ENCODE measurements around the gene TOP3B. TPM values are rescaled to one million over a fixed set of nuclear protein-coding genes. Genes with fewer than 3 reads are reported as not detected.

The TOP3B gene
- total and polyA plus RNA-seq, 8 donors, result 22.5 to 43.5 (median 30.6) TPM

DNA sequence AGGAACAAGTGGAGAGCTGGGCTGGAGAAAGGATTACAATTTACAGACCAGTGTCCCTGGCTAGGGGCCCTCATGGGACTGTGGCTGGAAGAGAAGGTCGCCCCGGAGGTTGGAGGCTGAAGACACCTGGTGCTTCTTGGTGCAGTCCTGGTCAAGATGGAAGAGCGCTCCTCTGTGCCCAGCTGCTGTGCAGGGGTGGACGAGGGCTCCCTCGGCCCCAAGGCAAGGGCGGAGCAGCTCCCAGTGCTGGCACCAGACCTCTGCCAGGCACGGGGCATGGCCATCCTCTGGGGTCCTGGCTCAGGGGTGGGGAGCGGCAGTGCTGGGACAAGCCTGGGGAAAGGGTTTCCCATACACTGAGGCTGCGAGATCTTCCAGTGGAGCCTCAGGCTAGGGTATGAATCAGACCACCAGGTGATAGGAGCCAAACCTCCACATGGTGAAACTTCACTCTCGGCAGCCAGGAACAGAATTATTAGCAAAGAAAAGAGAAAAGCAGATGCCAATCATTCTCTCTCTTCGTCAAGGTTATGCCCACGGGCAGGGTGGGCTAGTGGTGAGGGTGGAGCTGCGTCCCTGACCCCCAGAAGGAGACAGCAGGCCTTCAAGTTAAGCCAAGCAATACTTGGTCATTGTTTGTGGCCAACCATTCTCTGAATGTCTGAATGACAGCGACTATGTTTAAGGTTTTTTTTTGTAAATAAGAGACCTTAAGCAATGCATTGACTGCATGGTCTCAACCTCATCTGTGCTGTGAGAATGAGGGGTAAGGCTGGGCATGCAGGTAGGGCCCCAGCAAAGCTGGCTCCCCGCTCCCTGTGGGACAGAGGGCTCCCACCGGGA, 62.0 kb downstream of the TOP3B start:
- Histone ChIP-seq H3K4me1 (no peaks in the 10 kb centered on the region), H3K9me3 (no peaks in the 10 kb centered on the region), H3K27ac (no peak overlapping the region), H3K4me3 (no peak overlapping the region), H3K36me3 (peaks cover 0 to 64% of the 10 kb centered on the region in 2 donors), H3K27me3 (no peaks in the 10 kb centered on the region)
- TF ChIP-seq, protein P1, sequence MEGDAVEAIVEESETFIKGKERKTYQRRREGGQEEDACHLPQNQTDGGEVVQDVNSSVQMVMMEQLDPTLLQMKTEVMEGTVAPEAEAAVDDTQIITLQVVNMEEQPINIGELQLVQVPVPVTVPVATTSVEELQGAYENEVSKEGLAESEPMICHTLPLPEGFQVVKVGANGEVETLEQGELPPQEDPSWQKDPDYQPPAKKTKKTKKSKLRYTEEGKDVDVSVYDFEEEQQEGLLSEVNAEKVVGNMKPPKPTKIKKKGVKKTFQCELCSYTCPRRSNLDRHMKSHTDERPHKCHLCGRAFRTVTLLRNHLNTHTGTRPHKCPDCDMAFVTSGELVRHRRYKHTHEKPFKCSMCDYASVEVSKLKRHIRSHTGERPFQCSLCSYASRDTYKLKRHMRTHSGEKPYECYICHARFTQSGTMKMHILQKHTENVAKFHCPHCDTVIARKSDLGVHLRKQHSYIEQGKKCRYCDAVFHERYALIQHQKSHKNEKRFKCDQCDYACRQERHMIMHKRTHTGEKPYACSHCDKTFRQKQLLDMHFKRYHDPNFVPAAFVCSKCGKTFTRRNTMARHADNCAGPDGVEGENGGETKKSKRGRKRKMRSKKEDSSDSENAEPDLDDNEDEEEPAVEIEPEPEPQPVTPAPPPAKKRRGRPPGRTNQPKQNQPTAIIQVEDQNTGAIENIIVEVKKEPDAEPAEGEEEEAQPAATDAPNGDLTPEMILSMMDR (IDR thresholded peaks at IDR 0.05), result no peak
- DNase-seq (peak in 1 of 4 donors; percentile 46), ATAC-seq (no peak)
- intact Hi-C loops (cut with DNase I), result no loop called here

DNA sequence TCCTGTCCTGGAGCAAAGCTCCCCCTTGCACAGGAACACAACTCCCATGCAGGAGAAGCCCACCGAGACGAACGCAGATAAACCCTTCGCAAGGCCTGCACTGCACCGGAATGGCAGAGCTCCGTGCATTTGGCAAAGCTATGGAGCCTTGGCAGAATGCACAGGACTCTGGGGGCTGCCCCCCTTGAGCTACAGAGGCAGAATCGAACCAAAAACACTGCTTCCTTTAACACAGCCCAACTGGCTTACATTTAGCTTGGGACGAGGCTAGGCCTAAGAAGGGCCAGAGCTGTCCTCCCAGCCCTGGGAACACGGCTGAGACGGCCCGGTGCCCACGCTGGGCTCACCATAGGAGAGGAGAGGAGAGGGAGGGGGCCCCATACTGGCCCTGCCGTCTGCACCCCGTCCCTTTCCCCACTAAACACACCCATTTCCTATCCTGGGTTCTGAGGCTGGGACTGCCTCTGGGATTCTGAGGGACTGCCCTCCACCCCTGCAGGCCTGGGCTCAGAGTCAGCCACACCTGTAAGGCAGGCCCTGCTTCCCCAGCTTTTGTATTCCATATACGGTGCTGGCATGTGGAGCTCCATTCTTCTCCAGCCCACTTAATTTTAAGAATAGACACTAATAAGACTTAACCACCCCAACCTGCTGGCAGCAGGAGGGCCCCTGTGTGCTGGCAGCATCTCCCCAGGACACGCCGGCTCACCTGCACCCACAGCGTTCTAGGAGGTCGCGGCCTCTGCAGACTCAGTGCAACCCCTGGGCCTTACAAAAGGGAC, 62.9 kb downstream of the TOP3B start:
- intact Hi-C loops (cut with DNase I), result no loop called here
- Histone ChIP-seq H3K27ac (no peak overlapping the region), H3K9me3 (no peaks in the 10 kb centered on the region), H3K27me3 (no peaks in the 10 kb centered on the region), H3K4me1 (no peaks in the 10 kb centered on the region), H3K4me3 (no peak overlapping the region), H3K36me3 (peaks cover 0 to 56% of the 10 kb centered on the region in 2 donors)
- DNase-seq, result peak in 1 of 4 donors; percentile 71
- TF ChIP-seq, protein P1 (IDR thresholded peaks at IDR 0.05), result no peak
- ATAC-seq, result no peak

DNA sequence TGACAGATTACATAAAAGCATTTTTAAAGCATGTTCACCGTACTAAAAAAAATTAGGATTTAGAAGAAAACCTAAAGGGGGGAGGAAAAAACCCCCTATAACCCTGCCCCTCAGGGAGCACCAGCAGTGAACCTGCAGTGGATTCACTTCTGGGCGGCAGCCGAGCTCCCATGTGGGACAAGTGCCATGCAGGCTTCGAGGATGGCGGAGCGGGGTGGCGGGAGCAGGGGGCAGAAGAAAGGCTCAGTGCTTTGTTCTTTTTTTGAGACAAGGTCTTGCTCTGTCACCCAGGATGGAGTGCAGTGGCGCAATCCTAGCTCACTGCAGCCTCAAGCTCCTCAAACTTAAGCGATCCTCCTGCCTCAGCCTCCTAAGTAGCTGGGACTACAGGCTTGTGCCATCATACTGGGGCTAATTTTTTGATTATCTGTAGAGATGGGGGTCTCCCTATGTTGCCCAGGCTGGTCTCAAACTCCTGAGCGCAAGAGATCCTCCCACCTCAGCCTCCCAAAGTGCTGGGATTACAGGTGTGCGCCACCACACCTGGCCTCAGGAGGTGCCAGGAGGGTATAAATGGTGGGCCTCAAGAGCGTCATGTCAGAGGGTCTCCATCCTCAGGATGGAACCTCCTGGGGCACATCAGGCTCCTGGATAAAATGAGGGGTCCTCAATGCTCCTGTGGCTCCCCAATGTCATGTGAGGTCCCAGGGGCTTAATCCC, 64.0 kb downstream of the TOP3B start:
- intact Hi-C loops (cut with DNase I), result no loop called here
- H3K4me1 ChIP-seq, result no peaks in the 10 kb centered on the region
- peaks cover 0 to 45% of the 10 kb centered on the region in 2 donors for H3K36me3 ChIP-seq
- no peak overlapping the region for H3K4me3 ChIP-seq
- DNase-seq (peak in 1 of 4 donors; percentile 64), ATAC-seq (no peak)
- no peak overlapping the region for H3K27ac ChIP-seq
- TF ChIP-seq, protein P1 (IDR thresholded peaks at IDR 0.05), result no peak
- no peaks in the 10 kb centered on the region for H3K9me3 ChIP-seq
- H3K27me3 ChIP-seq, result no peaks in the 10 kb centered on the region

DNA sequence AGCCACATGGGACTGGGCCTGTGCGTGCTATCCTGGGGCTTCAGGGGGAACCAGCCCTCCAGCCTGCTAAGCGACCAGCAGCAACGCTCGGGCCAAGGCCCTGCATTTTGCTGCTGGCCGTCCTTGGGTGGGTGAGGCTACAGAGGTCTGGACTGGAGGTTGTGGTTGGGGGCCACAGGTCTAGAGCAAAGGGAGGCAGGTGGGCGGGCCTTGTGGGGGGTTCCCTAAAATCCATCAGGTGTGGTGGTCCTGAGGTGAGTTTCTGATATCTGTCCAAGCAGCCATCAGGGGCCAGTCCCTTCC, 64.7 kb downstream of the TOP3B start:
- intact Hi-C loops (cut with DNase I), result no loop called here
- H3K4me1 ChIP-seq, result no peaks in the 10 kb centered on the region
- no peak overlapping the region for H3K4me3 ChIP-seq
- H3K36me3 ChIP-seq, result peaks cover 0 to 37% of the 10 kb centered on the region in 2 donors
- H3K27me3 ChIP-seq, result no peaks in the 10 kb centered on the region
- TF ChIP-seq, protein P1 (IDR thresholded peaks at IDR 0.05), result no peak
- no peak overlapping the region for H3K27ac ChIP-seq
- H3K9me3 ChIP-seq, result no peaks in the 10 kb centered on the region
- ATAC-seq, result no peak
- peak in 1 of 4 donors; percentile 58 for DNase-seq

Data from left lung (tissue), 10 donors.